SIG-M5 (cell line): ENCODE data around the gene IL6ST.
"Not testable (repeated sequence)": the region's sequence is repeated elsewhere in the genome, so short reads cannot be mapped to it uniquely, and the experiment has no call there.

Experiments
- DNase-seq: peaks from one replicate; lab custom pipeline; 2025; lab: John Stamatoyannopoulos, UW

The IL6ST gene

GRCh38 chr5:55994495-55994997, at the start of gene IL6ST:
Gene IL6ST, minus strand, starts transcription at chr5:55994963. Its CDS starts 18,685 bp downstream, at chr5:55976278.
- DNase-seq: no peak

DNA sequence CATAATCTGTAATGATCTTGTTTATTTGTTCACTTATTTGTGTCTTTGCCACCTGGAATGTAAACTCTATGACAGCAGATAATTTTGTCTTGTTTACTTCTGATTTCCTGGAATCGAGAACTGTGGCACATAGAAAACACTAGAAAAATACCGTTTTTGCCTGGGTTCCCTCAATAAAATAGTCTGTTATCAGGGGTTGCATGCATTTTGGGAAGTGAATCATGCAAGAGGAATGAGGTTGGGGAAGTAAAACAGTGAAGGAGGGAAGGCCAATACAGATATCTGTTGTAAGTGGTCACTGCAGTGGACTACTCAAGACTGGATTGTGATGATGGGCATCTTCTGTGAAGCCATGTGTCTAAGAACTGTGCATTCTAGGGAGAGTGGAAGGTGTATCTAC, 45.2 kb upstream of the IL6ST start:
- no peak for DNase-seq

DNA sequence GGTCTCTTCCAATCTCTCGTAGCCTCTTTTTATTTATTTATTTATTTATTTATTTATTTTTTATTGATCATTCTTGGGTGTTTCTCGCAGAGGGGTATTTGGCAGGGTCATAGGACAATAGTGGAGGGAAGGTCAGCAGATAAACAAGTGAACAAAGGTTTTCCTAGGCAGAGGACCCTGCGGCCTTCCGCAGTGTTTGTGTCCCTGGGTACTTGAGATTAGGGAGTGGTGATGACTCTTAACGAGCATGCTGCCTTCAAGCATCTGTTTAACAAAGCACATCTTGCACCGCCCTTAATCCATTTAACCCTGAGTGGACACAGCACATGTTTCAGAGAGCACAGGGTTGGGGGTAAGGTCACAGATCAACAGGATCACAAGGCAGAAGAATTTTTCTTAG, 43.4 kb upstream of the IL6ST start:
- not testable (repeated sequence) for DNase-seq

GRCh38 chr5:56037531-56038010, 42.8 kb upstream of the IL6ST start:
- no peak for DNase-seq

DNA sequence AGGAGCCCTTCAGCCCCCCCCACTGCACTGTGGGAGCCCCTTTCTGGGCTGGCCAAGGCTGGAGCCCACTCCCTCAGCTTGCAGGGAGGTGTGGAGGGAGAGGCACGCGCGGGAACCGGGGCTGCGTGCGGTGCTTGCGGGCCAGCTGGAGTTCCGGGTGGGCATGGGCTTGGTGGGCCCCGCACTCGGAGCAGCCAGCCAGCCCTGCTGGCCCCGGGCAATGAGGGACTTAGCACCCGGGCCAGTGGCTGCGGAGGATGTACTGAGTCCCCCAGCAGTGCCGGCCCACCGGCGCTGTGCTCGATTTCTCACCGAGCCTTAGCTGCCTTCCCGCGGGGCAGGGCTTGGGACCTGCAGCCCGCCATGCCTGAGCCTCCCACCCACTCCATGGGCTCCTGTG, 40.6 kb upstream of the IL6ST start:
- DNase-seq: not testable (repeated sequence)

GRCh38 chr5:56029871-56030630, 35.3 kb upstream of the IL6ST start:
- DNase-seq: not testable (repeated sequence)

DNA sequence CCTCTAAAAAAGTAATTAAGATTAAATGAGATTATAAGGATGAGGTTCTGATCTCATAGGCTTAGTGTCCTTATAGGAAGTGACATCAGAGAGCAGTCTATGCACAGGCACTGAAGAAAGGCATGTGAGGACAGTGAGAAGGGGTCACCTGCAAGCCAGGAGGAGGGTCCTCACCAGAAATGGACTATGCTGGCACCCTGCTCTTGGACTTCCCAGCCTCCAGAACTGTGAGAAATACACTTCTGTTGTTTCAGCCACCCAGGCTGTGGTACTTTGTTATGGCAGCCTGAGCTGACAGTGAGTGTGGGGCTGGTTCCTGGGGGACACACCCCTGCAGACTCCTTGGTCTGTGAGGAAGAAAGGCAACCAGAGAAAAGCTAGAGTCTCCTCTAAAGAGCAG, 34.7 kb upstream of the IL6ST start:
- DNase-seq: no peak

GRCh38 chr5:56028708-56029107, 33.9 kb upstream of the IL6ST start:
- DNase-seq: no peak

DNA sequence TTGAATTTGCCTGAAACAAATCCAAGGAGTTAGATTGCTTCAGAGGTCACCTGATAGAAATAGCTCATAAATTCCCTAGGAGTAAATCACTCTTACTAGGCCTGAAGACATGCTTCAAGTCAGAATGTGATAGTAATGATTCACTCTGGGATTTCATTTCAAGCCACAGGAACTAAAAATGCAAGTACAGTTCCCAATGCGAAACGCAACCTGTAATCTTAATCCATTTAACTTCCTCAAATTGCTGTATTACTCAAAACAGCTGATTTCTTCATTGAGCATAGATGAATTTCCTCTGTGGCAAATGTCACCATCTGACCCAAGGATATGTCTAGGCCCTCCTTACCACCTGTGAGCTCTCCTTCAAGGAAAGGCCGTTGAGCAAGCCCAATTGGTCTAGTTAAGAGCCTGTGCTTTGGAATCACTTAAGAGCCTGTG, 32.1 kb upstream of the IL6ST start:
- peak; percentile 73 for DNase-seq

DNA sequence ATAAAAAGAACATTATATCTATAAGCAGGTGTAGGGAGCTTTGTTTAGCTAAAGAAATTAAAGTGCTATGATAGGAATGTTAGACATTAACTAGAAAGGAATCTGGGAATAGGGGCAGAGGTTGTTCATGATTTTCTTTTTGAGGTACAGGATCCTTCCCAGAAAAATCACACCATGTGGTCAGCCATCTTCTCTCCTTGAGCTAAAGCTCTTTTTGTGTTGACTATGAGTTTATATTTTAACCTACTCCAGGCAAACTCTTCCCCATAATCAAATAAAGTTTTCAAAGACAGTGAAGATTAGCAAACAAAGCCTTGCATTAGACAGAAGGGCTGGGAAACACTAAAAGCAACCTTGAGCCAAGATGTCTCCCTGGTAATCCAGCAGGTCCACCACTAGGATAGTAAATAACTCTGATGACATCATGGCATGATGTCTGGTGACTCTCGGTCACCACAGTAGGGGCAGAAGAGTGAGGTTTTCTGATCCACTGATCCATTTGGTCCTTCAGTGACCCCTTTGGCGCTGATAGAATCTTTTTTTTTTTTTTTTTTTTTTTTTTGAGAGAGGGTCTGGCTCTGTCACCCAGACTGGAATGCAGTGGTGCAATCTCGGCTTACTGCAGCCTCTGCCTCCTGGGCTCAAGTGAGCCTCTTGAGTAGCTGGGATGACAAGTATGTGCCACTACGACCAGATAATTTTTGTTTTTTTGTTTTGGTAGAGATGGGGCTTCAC, 30.6 kb upstream of the IL6ST start:
- no peak for DNase-seq

DNA sequence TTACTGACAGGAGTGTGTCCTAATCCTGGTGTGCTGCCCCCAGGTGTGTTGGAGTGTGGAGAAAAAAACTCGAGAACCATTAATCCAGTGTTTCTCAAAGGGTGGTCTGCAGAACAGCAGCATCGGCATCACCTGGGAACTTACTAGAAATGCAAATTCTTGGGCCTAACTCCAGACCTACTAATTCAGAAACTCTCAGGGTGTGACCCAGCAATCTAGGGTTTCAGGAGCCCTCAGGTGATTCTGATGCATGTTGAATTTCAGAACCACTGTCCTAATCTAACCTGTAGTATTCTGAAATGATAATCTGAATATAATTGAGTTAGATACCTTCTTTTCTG, 30.0 kb upstream of the IL6ST start:
- DNase-seq: no peak

DNA sequence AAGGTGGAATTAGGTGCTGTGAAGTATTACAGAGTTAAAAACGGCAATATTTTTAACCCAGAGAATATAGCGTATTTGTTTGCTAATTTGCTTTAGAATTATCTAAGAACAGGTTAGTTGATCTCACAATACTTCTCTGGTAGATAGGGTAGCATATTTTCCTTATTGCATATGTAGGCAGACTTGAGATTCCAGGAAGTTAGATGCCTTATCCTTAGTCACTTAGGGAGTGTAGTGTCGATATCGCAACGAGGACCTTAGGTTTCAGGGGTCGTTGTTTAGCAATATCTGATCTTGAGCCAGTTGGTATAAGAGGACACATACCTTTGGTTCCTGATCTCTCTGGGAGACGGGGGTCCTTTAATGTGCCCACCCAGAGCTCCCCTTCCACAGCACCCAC, 28.5 kb upstream of the IL6ST start:
- DNase-seq: no peak

DNA sequence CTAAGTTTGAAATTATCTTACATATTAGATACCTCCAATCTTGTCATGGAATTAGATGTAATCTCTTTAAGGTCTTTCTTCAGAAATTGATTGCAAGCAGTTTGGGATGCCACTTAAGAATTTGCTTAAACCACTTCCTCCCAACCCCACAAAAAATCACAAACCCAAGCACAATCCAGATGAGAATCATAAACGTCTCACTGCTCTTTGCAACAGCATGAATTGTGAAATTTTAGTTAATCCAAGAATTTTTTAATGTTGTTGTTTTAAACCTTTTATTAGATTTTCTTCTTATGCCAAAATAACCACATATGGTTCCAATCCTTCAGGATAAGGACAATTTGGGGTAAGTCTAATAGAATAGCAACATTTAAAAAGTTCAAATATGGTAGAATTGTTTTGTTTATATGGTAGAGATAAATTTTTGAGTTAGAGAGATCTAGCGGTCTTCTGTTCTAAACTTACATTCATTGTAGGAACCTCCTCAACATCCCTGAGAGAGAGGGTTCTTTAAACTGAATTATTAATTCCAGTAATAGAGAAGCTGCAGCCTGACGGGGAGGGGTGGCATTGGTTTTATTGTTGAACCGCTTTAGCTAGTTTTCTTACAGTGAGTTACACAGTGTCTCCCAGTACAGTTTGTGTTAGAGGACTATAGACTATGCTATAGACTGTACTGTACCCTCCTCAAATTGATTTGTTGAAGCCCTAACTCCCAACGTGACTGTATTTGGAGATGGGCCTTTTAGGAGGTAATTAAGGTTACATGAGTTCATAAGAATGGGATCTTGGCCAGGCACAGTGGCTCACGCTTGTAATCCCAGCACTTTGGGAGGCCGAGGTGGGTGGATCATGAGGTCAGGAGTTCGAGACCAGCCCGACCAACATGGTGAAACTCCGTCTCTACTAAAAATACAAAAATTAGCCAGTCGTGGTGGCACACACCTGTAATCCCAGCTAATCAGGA, 24.8 kb upstream of the IL6ST start:
- DNase-seq: no peak

DNA sequence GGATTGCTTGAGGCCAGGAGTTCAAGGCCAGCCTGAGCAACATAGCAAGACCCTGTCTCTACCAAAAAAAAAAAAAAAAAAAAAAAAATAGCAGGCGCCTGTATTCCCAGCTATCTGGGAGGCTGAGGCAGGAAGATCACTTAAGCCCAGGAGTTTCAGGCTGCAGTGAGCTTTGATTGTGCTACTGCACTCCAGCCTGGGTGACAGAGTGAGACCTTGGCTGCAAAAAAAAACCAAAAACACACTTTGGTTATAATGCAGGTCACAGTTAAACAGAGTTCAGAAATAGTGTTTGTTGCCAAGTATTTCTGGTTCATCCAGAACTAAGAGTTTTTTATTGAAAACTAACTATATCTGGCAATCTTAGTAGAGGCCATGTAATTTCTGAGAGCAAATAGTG, 24.1 kb upstream of the IL6ST start:
- DNase-seq: no peak

DNA sequence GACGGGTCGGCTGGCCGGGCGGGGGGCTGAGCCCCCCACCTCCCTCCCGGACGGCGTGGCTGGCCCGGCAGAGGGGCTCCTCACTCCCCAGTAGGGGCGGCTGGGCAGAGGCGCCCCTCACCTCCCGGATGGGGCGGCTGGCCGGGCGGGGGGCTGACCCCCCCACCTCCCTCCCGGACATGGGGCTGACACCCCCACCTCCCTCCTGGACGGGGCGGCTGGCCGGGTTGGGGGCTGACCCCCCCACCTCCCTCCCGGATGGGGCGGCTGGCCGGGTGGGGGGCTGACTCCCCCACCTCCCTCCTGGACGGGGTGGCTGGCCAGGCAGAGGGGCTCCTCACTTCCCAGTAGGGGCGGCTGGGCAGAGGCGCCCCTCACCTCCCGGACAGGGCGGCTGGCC, 19.9 kb upstream of the IL6ST start:
- DNase-seq: not testable (repeated sequence)

- not testable (repeated sequence) for DNase-seq
These were observed 19.2 kb upstream of the IL6ST start for GRCh38 chr5:56013939-56014338.

DNA sequence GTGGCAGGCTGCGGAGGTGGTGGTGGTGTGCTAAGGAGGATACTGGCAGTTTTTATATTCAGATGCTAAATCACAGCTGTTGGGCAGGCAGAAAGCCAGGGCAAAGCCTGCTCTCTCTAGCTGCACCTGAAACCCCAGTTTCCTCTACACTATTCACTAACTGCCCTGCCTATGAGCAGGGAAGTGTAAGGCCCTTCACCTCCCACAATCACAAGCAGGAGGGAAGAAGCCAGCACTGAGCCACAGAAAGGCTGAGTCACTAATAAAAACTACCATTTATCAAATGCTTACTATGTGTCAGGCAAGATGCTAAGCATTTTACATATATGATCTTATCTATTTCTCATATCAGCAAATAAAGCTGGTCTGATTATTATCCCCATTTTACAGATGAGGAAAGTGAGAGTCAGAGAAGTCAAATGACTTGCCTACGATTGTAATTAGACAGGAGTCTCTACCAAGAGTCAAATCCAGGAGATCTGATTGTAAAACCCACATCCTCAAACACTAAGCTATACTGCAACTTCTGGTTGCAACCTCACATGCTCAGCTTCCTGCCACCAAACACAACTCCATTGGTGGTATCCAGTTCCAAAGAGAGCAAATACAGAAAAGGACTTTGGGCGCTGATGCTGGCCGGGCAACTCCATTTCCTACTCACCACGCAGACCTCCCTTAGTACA, 17.7 kb upstream of the IL6ST start:
- no peak for DNase-seq

DNA sequence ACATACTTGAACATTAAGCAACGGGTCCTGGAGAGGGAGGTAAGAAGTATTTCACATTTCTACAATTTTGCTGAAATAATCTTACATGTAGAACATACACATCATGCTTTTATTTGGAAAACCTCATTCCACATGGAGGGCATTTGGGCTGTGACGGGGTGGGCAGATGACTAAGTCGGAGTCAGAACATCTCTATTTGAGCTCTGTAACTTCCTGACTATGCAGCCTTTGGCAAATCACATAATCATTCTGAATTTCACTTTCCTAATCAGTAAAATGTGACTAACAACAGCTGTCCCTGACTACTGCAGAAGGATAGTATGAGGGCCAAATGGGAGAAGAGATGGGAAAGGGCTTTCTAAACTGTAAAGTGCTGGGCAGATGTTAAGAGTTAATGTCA, 17.1 kb upstream of the IL6ST start:
- no peak for DNase-seq

DNA sequence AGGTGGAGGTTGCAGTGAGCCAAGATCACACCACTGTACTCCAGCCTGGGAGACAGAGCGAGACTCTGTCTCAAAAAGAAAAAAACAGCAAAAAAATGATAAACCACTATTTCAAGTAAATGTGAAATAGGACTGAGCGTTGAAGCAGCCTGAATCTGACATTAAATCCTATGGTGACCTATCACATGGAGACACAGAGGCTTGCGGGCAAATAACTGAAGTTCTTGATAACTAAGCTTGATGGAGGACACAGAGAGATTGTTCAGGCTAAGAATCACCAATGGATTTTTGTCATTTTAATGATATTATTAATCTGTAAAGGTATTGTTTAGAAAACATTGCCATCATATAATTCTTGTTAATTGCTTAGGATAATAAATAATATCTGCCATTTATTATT, 15.7 kb upstream of the IL6ST start:
- no peak for DNase-seq

GRCh38 chr5:56006600-56006999, 11.8 kb upstream of the IL6ST start:
- DNase-seq: no peak

GRCh38 chr5:56006094-56006493, 11.3 kb upstream of the IL6ST start:
- no peak for DNase-seq
